IMR-90 (cell line): ENCODE measurements around the gene OR1E2.
"Not testable (repeated sequence)": the region's sequence is repeated elsewhere in the genome, so short reads cannot be mapped to it uniquely, and the experiment has no call there.

Experiments
- CEBPB ChIP-seq: IDR thresholded peaks from 2 replicates; pipeline ENCODE4 v1.6.1; 2012; ENCODE audit warnings: low read depth, low read length, improper control_type of control experiment
- CHD1 ChIP-seq: IDR thresholded peaks from 2 replicates; pipeline ENCODE4 v1.6.1; 2012; ENCODE audit warnings: low read depth, low read length, improper control_type of control experiment
- MAFK ChIP-seq: IDR thresholded peaks from 2 replicates; pipeline ENCODE4 v1.6.1; 2012; ENCODE audit warnings: low read depth, low read length, improper control_type of control experiment
- MAZ ChIP-seq: IDR thresholded peaks from 2 replicates; pipeline ENCODE4 v1.6.1; 2012; ENCODE audit warnings: low read depth, mild to moderate bottlenecking, low read length, improper control_type of control experiment, moderate library complexity, borderline replicate concordance
- NFE2L2 ChIP-seq: fragments of 150-350 bp; IDR thresholded peaks from 2 replicates; pipeline ENCODE4 v1.6.1; 2016; ENCODE audit warnings: low read depth, mild to moderate bottlenecking, low read length
- POLR2A ChIP-seq: IDR thresholded peaks from 2 replicates; pipeline ENCODE4 v1.6.1; 2012; ENCODE audit warnings: mild to moderate bottlenecking, low read depth, low read length
- RAD21 ChIP-seq: IDR thresholded peaks from 2 replicates; pipeline ENCODE4 v1.6.1; 2012; ENCODE audit warnings: low read length, improper control_type of control experiment
- RCOR1 ChIP-seq: IDR thresholded peaks from 2 replicates; pipeline ENCODE4 v1.6.1; 2012; ENCODE audit warnings: mild to moderate bottlenecking, low read length, improper control_type of control experiment; ENCODE audit not compliant: insufficient replicate concordance
- RFX5 ChIP-seq: IDR thresholded peaks from 2 replicates; pipeline ENCODE4 v1.8.0; 2012; ENCODE audit warnings: low read depth, mild to moderate bottlenecking, low read length, moderate library complexity
- SMC3 ChIP-seq: fragments of 150-350 bp; IDR thresholded peaks from 2 replicates; pipeline ENCODE4 v1.6.1; 2016; ENCODE audit warnings: low read depth, mild to moderate bottlenecking, antibody characterized with exemption, low read length, moderate library complexity
- TF ChIP-seq, protein P1 (sequence below): conservative IDR thresholded peaks from 2 replicates; pipeline ENCODE4 v1.5.1; 2012; ENCODE audit warnings: mild to moderate bottlenecking, low read depth, low read length, improper control_type of control experiment
- TF ChIP-seq, protein P2 (sequence below): fragments of 150-350 bp; IDR thresholded peaks from 2 replicates; pipeline ENCODE4 v1.6.1; 2016; ENCODE audit warnings: low read depth, mild to moderate bottlenecking, low read length, moderate library complexity, borderline replicate concordance
- TF ChIP-seq, protein P3 (sequence below): fragments of 150-350 bp; IDR thresholded peaks from 2 replicates; pipeline ENCODE4 v1.6.1; 2017; ENCODE audit warnings: mild to moderate bottlenecking, antibody characterized with exemption, low read length, low read depth

DNA sequence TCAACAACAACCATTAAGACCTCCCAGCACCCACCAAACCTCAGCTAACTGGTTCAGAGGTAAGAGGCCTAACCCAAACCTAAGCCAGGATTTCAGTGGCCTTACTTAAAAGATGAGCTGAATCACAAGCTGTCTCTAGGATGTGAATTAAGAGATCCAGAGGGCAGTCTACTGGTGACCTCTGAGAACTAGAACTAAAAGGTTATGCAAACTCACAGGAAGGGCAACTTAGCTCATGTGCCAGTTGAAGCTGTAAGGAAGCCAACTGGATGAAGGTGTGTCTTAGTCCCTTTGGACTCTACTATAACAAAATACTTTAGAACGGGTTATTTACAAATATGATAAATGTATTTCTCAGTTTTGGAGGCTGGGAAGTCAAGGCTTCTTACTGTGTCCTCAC is 32.7 kb upstream of the OR1E2 start:
- not testable (repeated sequence) for TF ChIP-seq POLR2A, NFE2L2, RCOR1, RFX5, RAD21, CHD1, SMC3, MAZ, CEBPB, MAFK
- TF ChIP-seq, protein P1, sequence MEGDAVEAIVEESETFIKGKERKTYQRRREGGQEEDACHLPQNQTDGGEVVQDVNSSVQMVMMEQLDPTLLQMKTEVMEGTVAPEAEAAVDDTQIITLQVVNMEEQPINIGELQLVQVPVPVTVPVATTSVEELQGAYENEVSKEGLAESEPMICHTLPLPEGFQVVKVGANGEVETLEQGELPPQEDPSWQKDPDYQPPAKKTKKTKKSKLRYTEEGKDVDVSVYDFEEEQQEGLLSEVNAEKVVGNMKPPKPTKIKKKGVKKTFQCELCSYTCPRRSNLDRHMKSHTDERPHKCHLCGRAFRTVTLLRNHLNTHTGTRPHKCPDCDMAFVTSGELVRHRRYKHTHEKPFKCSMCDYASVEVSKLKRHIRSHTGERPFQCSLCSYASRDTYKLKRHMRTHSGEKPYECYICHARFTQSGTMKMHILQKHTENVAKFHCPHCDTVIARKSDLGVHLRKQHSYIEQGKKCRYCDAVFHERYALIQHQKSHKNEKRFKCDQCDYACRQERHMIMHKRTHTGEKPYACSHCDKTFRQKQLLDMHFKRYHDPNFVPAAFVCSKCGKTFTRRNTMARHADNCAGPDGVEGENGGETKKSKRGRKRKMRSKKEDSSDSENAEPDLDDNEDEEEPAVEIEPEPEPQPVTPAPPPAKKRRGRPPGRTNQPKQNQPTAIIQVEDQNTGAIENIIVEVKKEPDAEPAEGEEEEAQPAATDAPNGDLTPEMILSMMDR, result not testable (repeated sequence)
- TF ChIP-seq, protein P2, sequence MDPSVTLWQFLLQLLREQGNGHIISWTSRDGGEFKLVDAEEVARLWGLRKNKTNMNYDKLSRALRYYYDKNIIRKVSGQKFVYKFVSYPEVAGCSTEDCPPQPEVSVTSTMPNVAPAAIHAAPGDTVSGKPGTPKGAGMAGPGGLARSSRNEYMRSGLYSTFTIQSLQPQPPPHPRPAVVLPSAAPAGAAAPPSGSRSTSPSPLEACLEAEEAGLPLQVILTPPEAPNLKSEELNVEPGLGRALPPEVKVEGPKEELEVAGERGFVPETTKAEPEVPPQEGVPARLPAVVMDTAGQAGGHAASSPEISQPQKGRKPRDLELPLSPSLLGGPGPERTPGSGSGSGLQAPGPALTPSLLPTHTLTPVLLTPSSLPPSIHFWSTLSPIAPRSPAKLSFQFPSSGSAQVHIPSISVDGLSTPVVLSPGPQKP, result not testable (repeated sequence)
- TF ChIP-seq, protein P3, sequence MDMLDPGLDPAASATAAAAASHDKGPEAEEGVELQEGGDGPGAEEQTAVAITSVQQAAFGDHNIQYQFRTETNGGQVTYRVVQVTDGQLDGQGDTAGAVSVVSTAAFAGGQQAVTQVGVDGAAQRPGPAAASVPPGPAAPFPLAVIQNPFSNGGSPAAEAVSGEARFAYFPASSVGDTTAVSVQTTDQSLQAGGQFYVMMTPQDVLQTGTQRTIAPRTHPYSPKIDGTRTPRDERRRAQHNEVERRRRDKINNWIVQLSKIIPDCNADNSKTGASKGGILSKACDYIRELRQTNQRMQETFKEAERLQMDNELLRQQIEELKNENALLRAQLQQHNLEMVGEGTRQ, result not testable (repeated sequence)
